GM12875 (cell line): ENCODE measurements around the gene PCBP3.

Experiments used
- H3K4me3 ChIP-seq: one replicate; pipeline ENCODE4 v1.5.1; 2011; ENCODE audit warnings: low read depth, low read length, control low read depth
- TF ChIP-seq, protein P1 (sequence below): IDR thresholded peaks from 2 replicates; pipeline ENCODE4 v1.5.1; 2011; ENCODE audit warnings: low read depth, mild to moderate bottlenecking, control low read depth, inconsistent platforms, low read length, moderate library complexity, borderline replicate concordance; ENCODE audit not compliant: insufficient read depth

PCBP3 gene

DNA sequence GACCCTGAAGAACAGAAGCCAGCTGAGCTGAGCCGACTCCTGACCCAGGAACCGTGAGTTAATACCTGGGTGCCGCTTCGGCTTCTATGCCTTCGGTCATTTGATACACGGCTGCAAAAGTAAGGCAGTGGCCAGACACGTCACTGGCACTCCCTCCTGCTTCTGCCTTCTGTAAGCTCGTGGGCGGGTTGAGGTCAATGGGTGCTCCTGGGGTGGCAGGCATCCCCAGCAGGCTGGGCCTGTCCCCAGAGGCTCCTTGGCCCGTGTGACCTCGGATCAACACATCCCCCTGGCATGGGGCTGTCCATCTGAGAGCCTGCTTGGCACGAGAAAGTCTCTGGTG, 302.3 kb downstream of the PCBP3 start:
- H3K4me3 ChIP-seq, result no peak overlapping the region
- TF ChIP-seq, protein P1, sequence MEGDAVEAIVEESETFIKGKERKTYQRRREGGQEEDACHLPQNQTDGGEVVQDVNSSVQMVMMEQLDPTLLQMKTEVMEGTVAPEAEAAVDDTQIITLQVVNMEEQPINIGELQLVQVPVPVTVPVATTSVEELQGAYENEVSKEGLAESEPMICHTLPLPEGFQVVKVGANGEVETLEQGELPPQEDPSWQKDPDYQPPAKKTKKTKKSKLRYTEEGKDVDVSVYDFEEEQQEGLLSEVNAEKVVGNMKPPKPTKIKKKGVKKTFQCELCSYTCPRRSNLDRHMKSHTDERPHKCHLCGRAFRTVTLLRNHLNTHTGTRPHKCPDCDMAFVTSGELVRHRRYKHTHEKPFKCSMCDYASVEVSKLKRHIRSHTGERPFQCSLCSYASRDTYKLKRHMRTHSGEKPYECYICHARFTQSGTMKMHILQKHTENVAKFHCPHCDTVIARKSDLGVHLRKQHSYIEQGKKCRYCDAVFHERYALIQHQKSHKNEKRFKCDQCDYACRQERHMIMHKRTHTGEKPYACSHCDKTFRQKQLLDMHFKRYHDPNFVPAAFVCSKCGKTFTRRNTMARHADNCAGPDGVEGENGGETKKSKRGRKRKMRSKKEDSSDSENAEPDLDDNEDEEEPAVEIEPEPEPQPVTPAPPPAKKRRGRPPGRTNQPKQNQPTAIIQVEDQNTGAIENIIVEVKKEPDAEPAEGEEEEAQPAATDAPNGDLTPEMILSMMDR, result no peak

DNA sequence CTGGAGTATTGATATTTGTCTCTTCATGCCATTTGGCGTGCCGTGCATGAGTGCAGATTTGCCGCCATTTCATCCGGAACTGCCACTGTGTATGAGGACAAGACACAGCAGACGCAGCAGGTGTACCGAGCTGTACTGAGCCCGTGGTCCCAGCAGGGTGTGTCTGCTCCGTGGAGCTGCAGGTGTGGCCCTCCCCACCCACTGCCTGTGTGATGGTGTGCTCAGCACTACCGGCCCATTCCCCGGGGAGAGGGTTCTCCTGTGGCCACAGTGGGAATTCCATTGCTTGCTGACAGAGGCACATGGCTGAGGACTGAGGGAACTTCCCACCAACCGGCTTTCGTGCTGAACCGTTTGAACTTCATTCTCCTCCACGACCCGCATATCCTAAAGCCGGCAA, 303.8 kb downstream of the PCBP3 start:
- no peak overlapping the region for H3K4me3 ChIP-seq
- TF ChIP-seq, protein P1, result no peak

DNA sequence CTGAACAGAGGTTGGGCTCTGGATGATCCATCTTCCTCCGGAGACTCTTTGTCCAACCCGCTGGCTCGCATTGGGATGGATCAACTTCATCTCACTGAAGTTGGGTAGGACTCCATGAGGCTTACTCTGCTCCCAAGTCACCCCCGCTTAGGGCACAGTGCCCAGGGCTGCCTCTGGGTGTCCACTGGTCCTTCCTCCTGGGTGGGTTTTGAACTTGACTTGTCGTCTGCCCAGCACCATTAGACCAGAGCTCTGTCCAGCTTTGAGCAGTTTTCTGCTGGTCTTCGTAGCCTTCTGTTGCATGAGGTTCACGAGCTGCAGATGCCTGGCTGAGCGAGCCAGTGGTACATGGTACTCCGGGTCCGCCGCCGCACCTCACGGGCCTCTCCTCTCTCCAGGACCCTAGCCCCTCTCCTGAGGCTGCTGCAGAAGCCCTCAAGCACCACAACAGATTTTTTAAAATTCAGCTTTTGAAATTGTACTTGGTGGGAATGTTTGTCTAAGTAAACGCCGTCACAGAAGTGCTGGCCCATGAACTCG, 304.3 kb downstream of the PCBP3 start:
- no peak overlapping the region for H3K4me3 ChIP-seq
- TF ChIP-seq, protein P1, result no peak

DNA sequence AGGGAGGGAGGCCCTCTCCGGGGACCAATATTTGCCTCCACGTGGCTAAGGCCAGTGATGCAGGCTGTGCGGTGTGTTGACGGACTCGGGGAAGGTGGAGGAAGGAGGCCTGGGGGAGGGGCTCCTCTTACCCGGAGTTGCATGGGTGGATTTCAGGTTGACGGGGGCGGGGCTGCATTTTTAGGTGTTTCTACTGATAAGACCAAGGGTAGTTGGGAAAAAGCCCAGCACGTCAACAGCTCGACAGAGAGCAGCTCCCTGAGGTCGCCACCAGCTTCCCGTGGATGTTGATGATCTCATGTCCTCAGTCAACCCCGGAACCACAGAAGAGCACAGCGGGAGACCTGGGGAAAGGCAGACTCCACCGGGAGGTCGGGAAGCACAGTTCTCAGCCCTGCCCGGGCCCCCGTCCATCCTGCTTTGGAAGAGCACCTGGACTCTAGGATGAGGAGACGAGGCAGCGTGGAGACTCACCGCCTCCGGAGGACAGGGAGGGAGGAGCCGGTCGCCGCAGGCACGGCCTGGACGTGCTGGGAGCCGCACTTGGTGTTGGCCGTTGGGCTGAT, 305.1 kb downstream of the PCBP3 start:
- no peak overlapping the region for H3K4me3 ChIP-seq
- TF ChIP-seq, protein P1, result no peak

DNA sequence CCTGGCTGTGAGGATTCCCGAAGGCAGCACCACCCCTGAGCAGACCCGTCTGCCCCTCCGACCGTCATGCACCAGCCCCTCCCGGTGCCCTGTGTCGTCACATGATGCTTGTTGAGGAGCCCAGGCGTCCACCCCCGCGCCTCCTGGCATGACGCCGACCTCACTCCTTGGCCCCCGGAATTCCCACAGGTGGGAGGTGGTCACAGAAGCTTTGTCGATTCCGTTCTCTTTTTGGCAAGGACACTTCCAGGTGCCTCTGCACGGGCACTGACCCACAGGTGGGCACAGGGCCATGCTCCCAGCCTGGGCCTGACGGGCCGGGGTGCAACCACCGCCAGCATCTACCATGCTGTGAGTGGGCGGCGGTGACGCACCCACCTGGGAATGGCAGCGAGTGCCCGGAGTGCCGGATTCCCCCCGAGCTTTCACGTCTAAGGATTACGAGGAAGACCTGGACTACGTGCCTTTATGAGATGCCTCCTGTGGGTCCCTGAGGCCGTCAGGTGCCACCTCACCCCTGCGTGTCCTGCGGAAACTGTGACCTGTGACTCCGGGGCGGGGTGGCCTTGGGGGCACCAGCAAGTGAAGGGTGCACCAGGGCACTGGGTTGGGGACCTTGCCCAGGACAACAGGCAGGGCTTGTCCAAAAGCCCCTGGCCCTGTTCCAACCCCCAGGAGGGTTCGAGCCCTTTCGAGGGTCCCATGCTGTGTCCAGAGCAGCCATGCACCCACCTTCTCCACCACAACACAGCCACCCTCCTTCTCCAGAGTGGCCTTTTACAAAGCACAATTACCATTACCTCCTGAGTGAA, 306.6 kb downstream of the PCBP3 start:
- TF ChIP-seq, protein P1, result no peak
- H3K4me3 ChIP-seq, result no peak overlapping the region

DNA sequence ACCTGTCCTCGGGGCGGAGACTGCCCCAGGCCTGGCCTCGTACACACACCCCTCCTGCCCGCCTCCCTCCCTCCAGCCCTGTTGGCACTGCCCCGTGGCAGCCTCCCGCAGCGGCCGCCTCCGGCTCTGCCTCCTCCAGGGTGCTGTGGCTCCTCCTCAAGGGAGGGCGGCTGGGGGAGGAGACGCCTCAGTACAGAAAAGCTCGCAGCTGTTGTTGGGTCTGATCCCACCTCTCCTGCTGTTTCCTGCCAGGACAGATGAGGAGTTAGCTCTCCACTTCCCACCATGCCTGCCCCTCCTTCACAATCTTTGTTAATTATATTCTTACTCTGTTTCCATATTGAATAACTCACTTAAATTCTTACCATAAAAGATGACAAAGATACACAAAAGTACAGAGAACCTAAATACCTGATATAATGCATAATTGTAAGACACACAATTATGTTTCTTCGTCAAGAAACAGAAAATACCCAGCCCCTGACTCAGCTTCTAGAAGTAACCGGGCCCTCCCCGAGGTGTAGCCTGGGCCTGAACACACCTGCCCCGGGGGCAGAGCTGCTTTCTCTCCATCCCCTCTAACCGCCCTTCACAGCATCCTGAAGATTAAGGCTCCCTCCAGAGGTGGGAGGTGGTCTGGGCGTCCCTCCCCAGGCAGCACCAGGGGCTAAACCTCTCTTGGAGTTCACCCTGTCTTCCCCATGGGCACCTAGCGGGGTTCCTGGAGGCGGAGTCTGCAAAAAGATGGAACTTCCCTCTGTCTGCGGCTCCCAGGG, 307.4 kb downstream of the PCBP3 start:
- TF ChIP-seq, protein P1, result no peak
- H3K4me3 ChIP-seq, result no peak overlapping the region
